GM12878 (cell line): ENCODE data around the gene RPL18. TPM values are rescaled to one million over a fixed set of nuclear protein-coding genes. Genes with fewer than 3 reads are reported as not detected.
"Not testable (repeated sequence)": the region's sequence is repeated elsewhere in the genome, so short reads cannot be mapped to it uniquely, and the experiment has no call there.

Source experiments
- ATAC-seq: fragments of 200-7000 bp; cut with Tn5 transposase; 3 replicates; pipeline ENCODE4 v1.9.1; 2020; ENCODE audit warnings: mild to moderate bottlenecking, moderate library complexity
- BruUV-seq: library from RNA; stranded (reverse); fragments of 400-500 nt; replicated peaks from 2 replicates; lab custom pipeline; 2021; lab: Mats Ljungman, UMichigan
- CTCF ChIA-PET: fragments of 300-600 bp; sonication (Branson Sonifier 250); formaldehyde crosslinking; extraction: SDS; loops from one replicate; lab custom pipeline; 2021; ENCODE audit warnings: inconsistent platforms; lab: Yijun Ruan, JAX
- POLR2A ChIA-PET: fragments of 350-600 bp; formaldehyde crosslinking; extraction: SDS; loops from one replicate; lab custom pipeline; 2021; ENCODE audit warnings: inconsistent platforms; lab: Charles Lee
- RAD21 ChIA-PET: fragments of 300-600 bp; sonication (Branson Sonifier 250); formaldehyde crosslinking; loops from one replicate; lab custom pipeline; 2023; ENCODE audit warnings: antibody characterized with exemption; ENCODE audit not compliant: unreplicated experiment; lab: Charles Lee
- SMC1A ChIA-PET: fragments of 300-600 bp; sonication (Branson Sonifier 250); formaldehyde crosslinking; loops from one replicate; lab custom pipeline; 2023; ENCODE audit not compliant: unreplicated experiment, uncharacterized antibody; lab: Charles Lee
- DNase-seq: peaks from one replicate; pipeline ENCODE4 v3.0.0-alpha.2; 2011; ENCODE audit warnings: low read depth, low spot score
- FAIRE-seq: peaks from 3 replicates; lab custom pipeline; 2011; peaks lifted over from hg19 to GRCh38; lab: Jason Lieb, UNC
- H2AFZ ChIP-seq: 2 replicates; pipeline ENCODE4 v1.6.0; 2011; ENCODE audit warnings: low read depth, low read length, control low read depth; ENCODE audit not compliant: control insufficient read depth
- H3K27ac ChIP-seq: 2 replicates; pipeline ENCODE4 v1.5.1; 2011; ENCODE audit warnings: control low read depth; ENCODE audit not compliant: control insufficient read depth, insufficient read depth
- H3K27me3 ChIP-seq, 2 experiments: replicated peaks in 1 of 2; 2 replicates each; pipeline versions ENCODE4 v1.6.0 to v1.6.1; 2011; ENCODE audit warnings: low read length in 1 of 2; ENCODE audit not compliant: control insufficient read depth in 2 of 2, insufficient read depth in 2 of 2
- H3K36me3 ChIP-seq, 2 experiments: 2 replicates each; pipeline ENCODE4 v1.5.1; 2011; ENCODE audit warnings: low read length in 1 of 2; ENCODE audit not compliant: control insufficient read depth in 2 of 2, insufficient read depth in 2 of 2
- H3K4me1 ChIP-seq: 2 replicates; pipeline ENCODE4 v1.6.1; 2011; ENCODE audit warnings: mild to moderate bottlenecking, low read length, moderate library complexity, mixed read lengths; ENCODE audit not compliant: control insufficient read depth, insufficient read depth
- H3K4me2 ChIP-seq: 2 replicates; pipeline ENCODE4 v1.6.0; 2011; ENCODE audit warnings: control low read depth; ENCODE audit not compliant: control insufficient read depth, insufficient read depth
- H3K4me3 ChIP-seq: fragments of 200-600 bp; sonication (generic); 2 replicates; pipeline ENCODE4 v1.5.1; 2016
- H3K79me2 ChIP-seq: 2 replicates; pipeline ENCODE4 v1.6.0; 2011; ENCODE audit warnings: low read length; ENCODE audit not compliant: control insufficient read depth, insufficient read depth
- H3K9ac ChIP-seq: 2 replicates; pipeline ENCODE4 v1.8.0; 2011; ENCODE audit warnings: low read length, control low read depth, mixed read lengths; ENCODE audit not compliant: control insufficient read depth, insufficient read depth
- H3K9me3 ChIP-seq: replicated peaks from 3 replicates; pipeline ENCODE4 v1.5.1; 2011; ENCODE audit warnings: mild to moderate bottlenecking, low read length; ENCODE audit not compliant: control insufficient read depth, insufficient read depth
- H4K20me1 ChIP-seq: 2 replicates; pipeline ENCODE4 v1.6.0; 2011; ENCODE audit not compliant: control insufficient read depth, insufficient read depth
- BHLHE40 ChIP-seq, 2 experiments: fragments of 450-650 bp in 1 of 2; IDR thresholded peaks; 2 replicates each; pipeline ENCODE4 v1.6.1; 2011 to 2017; ENCODE audit warnings: low read depth in 2 of 2, borderline replicate concordance in 1 of 2, improper control_type of control experiment in 1 of 2, low read length in 1 of 2, mild to moderate bottlenecking in 1 of 2
- CTCF ChIP-seq, 3 experiments: IDR thresholded peaks in 2 of 3; conservative IDR thresholded peaks in 1 of 3; 2 replicates each; pipeline ENCODE4 v1.5.1; 2011; ENCODE audit warnings: low read depth in 3 of 3, low read length in 3 of 3, mild to moderate bottlenecking in 3 of 3, control low read depth in 2 of 3, moderate library complexity in 2 of 3, inconsistent platforms in 1 of 3, mixed read lengths in 1 of 3; ENCODE audit not compliant: control insufficient read depth in 2 of 3, insufficient read depth in 1 of 3; ENCODE audit errors: extremely low read depth in 1 of 3
- POLR2AphosphoS5 ChIP-seq: IDR thresholded peaks from 2 replicates; pipeline ENCODE4 v1.6.1; 2011; ENCODE audit warnings: mild to moderate bottlenecking, low read length, inconsistent platforms
- STAT3 ChIP-seq: IDR thresholded peaks from 2 replicates; pipeline ENCODE4 v1.6.1; 2011; ENCODE audit warnings: low read depth, low read length, improper control_type of control experiment
- SUZ12 ChIP-seq: fragments of 200-600 bp; sonication (generic); IDR thresholded peaks from one replicate; pipeline ENCODE4 v1.6.1; 2018; ENCODE audit warnings: antibody characterized with exemption, mild to moderate bottlenecking; ENCODE audit not compliant: unreplicated experiment
- TARDBP ChIP-seq: IDR thresholded peaks from 2 replicates; pipeline ENCODE4 v1.6.1; 2016; ENCODE audit warnings: borderline replicate concordance
- WGBS: methylation state at CpG from one replicate; pipeline ENCODE4 v1.1.6; 2016; ENCODE audit warnings: low lambda C conversion rate; ENCODE audit not compliant: insufficient replicate concordance, insufficient coverage; ENCODE audit errors: missing lambda C conversion rate; 5-methylcytosine and 5-hydroxymethylcytosine counted together
- in situ Hi-C: fragments of 300-500 bp; cut with MboI; formaldehyde crosslinking; loops from 9 replicates; pipeline ENCODE4 v1.14.3; 2018; ENCODE audit warnings: mixed read lengths
- intact Hi-C: fragments of 100-400 bp; cut with micrococcal nuclease; formaldehyde crosslinking; loops from one replicate; pipeline ENCODE4 v1.14.2; 2022; ENCODE audit not compliant: unreplicated experiment
- polyA plus RNA-seq, 11 experiments: library from polyadenylated mRNA; depleted of rRNA in 4 of 11; unstranded in 6 of 11; stranded (reverse) in 5 of 11; fragments of >200 nt; fragmentation: Nextera tagmentation in 4 of 11; fragmentation: Illumina TruSeq in 1 of 11; extraction: Ambion mirVana in 4 of 11; extraction: Trizol in 1 of 11; gene quantifications; 1 replicate in 1 of 11; 2 replicates in 10 of 11; pipeline versions ENCODE4 v1.2.1 to v1.2.3, GENCODE V29; 2011 to 2016; ENCODE audit warnings: inconsistent platforms in 2 of 11, missing spikeins in 2 of 11, low read depth in 1 of 11
- total RNA-seq, 4 experiments: library from RNA; depleted of rRNA in 3 of 4; stranded (reverse); fragments of >200 nt in 3 of 4; fragmentation: Illumina TruSeq in 1 of 4; extraction: Trizol in 1 of 4; gene quantifications; 2 replicates each; pipeline versions ENCODE4 v1.2.1 to v1.2.3, GENCODE V29; 2013 to 2021
- TF ChIP-seq, protein P1 (sequence below): fragments of 150-350 bp; IDR thresholded peaks from 2 replicates; pipeline ENCODE4 v1.6.1; 2016; ENCODE audit warnings: low read depth, low read length

The RPL18 gene
- total and polyA plus RNA-seq, 10 of the 15 experiments (the other 5 are each of a cell fraction or from before 2014, with no cell fraction given) = 393 to 4,267 (median 2,019) TPM

DNA sequence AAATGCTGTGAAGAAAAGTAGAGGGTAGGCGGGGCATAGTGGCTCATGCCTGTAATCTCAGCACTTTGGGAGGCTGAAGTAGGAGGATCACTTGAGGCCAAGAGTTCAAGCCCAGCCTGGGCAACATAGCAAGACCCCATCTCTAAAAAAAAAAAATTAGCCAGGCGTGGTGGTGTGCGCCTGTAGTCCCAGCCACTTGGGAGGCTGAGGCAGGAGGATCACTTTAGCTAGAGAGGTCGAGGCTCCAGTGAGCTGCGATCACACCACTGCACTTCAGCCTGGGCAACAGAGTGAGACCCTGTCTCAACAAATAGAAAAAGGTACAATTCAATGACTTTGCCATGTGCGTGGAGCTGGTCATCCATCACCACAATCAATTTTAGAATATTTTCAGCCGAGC is 41.1 kb downstream of the RPL18 start:
- 75% methylated on average over 7 of the region's 7 CpGs for WGBS
- BruUV-seq, H3K36me3 ChIP-seq, H3K9me3 ChIP-seq, H3K4me3 ChIP-seq, H3K9ac ChIP-seq, DNase-seq, H3K27ac ChIP-seq, FAIRE-seq, H3K4me2 ChIP-seq, POLR2A ChIA-PET, H4K20me1 ChIP-seq, SMC1A ChIA-PET, H3K79me2 ChIP-seq, H3K27me3 ChIP-seq, H3K4me1 ChIP-seq, ATAC-seq, in situ Hi-C loops, intact Hi-C loops, H2AFZ ChIP-seq: not testable (repeated sequence)
- ChIA-PET RAD21 (interaction anchor here (0.8 kb wide), 1 partner anchor 72 kb away, joined by 4 read pairs; no protein-coding TSS in a partner anchor), CTCF (interaction anchor here (1.3 kb wide), 1 partner anchor 264 kb away, joined by 4 read pairs; no protein-coding TSS in a partner anchor)

DNA sequence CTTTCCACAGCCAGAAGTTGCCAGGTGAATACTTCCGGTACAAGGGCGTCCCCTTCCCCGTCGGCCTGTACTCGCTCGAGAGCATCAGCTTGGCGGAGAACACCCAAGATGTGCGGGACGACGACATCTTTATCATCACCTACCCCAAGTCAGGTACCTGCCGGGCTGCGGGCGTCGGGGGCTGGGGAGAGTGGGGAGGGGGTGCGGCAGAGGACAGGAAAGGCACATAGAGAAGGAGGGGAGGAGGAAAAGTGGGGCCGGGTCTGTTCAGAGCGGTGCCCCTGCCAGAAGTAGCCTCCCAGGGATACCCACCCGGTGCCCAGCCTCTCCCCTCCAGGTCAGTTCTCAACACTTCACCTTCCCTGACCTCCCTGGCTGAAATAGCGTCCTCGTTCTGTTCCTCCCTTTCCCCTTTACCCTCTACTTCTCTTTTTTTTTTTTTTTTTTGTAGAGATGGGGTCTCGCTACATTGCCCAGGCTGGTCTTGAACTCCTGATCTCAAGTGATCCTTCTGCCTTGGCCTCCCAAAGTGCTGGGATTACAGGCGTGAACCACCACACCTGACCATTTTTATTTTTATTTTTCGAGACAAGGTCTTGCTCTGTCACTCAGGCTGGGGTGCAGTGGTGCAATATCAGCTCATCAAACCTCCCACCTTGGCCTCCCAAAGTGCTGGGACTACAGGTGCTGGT is 42.9 kb downstream of the RPL18 start:
- no peak overlapping the region for H2AFZ ChIP-seq
- no peak for DNase-seq
- ATAC-seq = no peak
- SMC1A ChIA-PET = no interaction called here
- intact Hi-C loops = no loop called here
- no peaks in the 10 kb centered on the region for H3K36me3 ChIP-seq
- no peaks in the 10 kb centered on the region for H3K27me3 ChIP-seq
- no peaks in the 10 kb centered on the region for H3K9me3 ChIP-seq
- no peak overlapping the region for H3K27ac ChIP-seq
- in situ Hi-C loops = no loop called here
- FAIRE-seq = no peak
- no peaks in the 10 kb centered on the region for H3K4me1 ChIP-seq
- TF ChIP-seq SUZ12 = no peak
- no peak for TF ChIP-seq TARDBP
- TF ChIP-seq BHLHE40 (IDR thresholded peaks at IDR 0.05; ENCODE audit: borderline replicate concordance in 1 of 2, low read depth in 2 of 2, low read length in 1 of 2) = no peak
- TF ChIP-seq CTCF (IDR thresholded peaks at IDR 0.05 in 2 of 3, conservative IDR thresholded peaks at IDR 0.05 in 1 of 3; ENCODE audit: control insufficient read depth in 2 of 3, extremely low read depth in 1 of 3, insufficient read depth in 1 of 3, low read depth in 3 of 3, low read length in 3 of 3) = no peak
- no peak for TF ChIP-seq STAT3
- TF ChIP-seq POLR2AphosphoS5 = no peak
- TF ChIP-seq, protein P1, sequence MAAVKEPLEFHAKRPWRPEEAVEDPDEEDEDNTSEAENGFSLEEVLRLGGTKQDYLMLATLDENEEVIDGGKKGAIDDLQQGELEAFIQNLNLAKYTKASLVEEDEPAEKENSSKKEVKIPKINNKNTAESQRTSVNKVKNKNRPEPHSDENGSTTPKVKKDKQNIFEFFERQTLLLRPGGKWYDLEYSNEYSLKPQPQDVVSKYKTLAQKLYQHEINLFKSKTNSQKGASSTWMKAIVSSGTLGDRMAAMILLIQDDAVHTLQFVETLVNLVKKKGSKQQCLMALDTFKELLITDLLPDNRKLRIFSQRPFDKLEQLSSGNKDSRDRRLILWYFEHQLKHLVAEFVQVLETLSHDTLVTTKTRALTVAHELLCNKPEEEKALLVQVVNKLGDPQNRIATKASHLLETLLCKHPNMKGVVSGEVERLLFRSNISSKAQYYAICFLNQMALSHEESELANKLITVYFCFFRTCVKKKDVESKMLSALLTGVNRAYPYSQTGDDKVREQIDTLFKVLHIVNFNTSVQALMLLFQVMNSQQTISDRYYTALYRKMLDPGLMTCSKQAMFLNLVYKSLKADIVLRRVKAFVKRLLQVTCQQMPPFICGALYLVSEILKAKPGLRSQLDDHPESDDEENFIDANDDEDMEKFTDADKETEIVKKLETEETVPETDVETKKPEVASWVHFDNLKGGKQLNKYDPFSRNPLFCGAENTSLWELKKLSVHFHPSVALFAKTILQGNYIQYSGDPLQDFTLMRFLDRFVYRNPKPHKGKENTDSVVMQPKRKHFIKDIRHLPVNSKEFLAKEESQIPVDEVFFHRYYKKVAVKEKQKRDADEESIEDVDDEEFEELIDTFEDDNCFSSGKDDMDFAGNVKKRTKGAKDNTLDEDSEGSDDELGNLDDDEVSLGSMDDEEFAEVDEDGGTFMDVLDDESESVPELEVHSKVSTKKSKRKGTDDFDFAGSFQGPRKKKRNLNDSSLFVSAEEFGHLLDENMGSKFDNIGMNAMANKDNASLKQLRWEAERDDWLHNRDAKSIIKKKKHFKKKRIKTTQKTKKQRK = no peak
- H4K20me1 ChIP-seq = no peaks in the 10 kb centered on the region
- H3K4me3 ChIP-seq = no peak overlapping the region
- no peaks in the 10 kb centered on the region for H3K79me2 ChIP-seq
- no TSS peak for BruUV-seq
- no peak overlapping the region for H3K9ac ChIP-seq
- 76% methylated on average over 19 of the region's 23 CpGs for WGBS
- RAD21 ChIA-PET = no interaction called here
- H3K4me2 ChIP-seq = no peak overlapping the region
- CTCF ChIA-PET = interaction anchor here (0.8 to 3.0 kb wide), 2 partner anchors 8 to 70 kb away, joined by 3 to 14 read pairs; no protein-coding TSS in a partner anchor
- POLR2A ChIA-PET = interaction anchor here (0.6 kb wide), 1 partner anchor 135 kb away, joined by 3 read pairs; no protein-coding TSS in a partner anchor
